HEK293 (cell line): Measurements from ENCODE around the gene THSD7B.

ENCODE experiments used
- MZF1 ChIP-seq: fragments of 450-650 bp; formaldehyde crosslinking; IDR thresholded peaks from 2 replicates; pipeline ENCODE4 v1.5.1; 2017; ENCODE audit warnings: missing biosample characterization, missing genetic modification characterization, borderline replicate concordance
- ZNF274 ChIP-seq, 2 experiments: fragments of 200-500 bp in 1 of 2; fragments of 450-650 bp in 1 of 2; sonication (Bioruptor generic) in 1 of 2; formaldehyde crosslinking in 1 of 2; IDR thresholded peaks; 2 replicates each; pipeline versions ENCODE4 v1.5.1 to v1.6.1; 2014 to 2016; ENCODE audit warnings: borderline replicate concordance in 1 of 2, inconsistent platforms in 1 of 2, low read length in 1 of 2, missing biosample characterization in 1 of 2, missing genetic modification characterization in 1 of 2
- ZNF302 ChIP-seq: fragments of 450-650 bp; formaldehyde crosslinking; IDR thresholded peaks from 2 replicates; pipeline ENCODE4 v1.5.1; 2016; ENCODE audit warnings: missing biosample characterization, missing genetic modification characterization, low read depth
- TF ChIP-seq, protein P1 (sequence below): fragments of 450-650 bp; formaldehyde crosslinking; IDR thresholded peaks from 2 replicates; pipeline ENCODE4 v1.5.1; 2016; ENCODE audit warnings: missing biosample characterization, missing genetic modification characterization
- TF ChIP-seq, protein P2 (sequence below): fragments of 450-650 bp; formaldehyde crosslinking; IDR thresholded peaks from 2 replicates; pipeline ENCODE4 v1.5.1; 2016; ENCODE audit warnings: missing biosample characterization, missing genetic modification characterization
- TF ChIP-seq, protein P3 (sequence below): fragments of 450-650 bp; formaldehyde crosslinking; IDR thresholded peaks from 2 replicates; pipeline ENCODE4 v1.5.1; 2016; ENCODE audit warnings: missing biosample characterization, missing genetic modification characterization, borderline replicate concordance
- TF ChIP-seq, protein P4 (sequence below): IDR thresholded peaks from 2 replicates; pipeline ENCODE4 v1.6.1; 2011; ENCODE audit warnings: mild to moderate bottlenecking, low read depth, low read length, borderline replicate concordance
- TF ChIP-seq, protein P5 (sequence below): fragments of 450-650 bp; formaldehyde crosslinking; IDR thresholded peaks from 2 replicates; pipeline ENCODE4 v1.5.1; 2016; ENCODE audit warnings: missing biosample characterization, missing genetic modification characterization, borderline replicate concordance
- TF ChIP-seq, protein P6 (sequence below): fragments of 450-650 bp; formaldehyde crosslinking; IDR thresholded peaks from 2 replicates; pipeline ENCODE4 v1.5.1; 2016; ENCODE audit warnings: missing biosample characterization, missing genetic modification characterization

DNA sequence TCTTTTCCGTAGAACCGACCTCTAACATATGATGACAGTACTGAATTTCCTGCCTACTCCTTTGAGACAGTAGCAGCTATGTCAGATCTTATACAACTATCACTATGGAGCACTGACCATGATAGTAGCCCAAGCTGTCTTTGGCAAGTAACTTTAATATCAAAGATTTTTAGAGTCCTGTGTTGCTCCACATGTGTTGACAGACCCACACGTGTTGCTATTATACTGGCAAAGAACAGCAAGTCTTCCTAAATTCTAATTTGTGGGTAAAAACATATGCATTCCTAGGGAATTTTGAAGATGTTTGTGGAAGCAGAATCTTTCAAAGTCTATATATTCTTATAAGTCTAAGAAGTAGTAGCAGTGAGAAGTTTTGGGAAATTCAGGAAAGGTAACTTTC, 953.4 kb downstream of the THSD7B start:
- TF ChIP-seq, protein P1, sequence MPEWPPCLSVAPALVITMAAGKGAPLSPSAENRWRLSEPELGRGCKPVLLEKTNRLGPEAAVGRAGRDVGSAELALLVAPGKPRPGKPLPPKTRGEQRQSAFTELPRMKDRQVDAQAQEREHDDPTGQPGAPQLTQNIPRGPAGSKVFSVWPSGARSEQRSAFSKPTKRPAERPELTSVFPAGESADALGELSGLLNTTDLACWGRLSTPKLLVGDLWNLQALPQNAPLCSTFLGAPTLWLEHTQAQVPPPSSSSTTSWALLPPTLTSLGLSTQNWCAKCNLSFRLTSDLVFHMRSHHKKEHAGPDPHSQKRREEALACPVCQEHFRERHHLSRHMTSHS (tag by site-specific recombination), result no peak
- no peak for TF ChIP-seq MZF1 (tag by site-specific recombination)
- TF ChIP-seq, protein P2, sequence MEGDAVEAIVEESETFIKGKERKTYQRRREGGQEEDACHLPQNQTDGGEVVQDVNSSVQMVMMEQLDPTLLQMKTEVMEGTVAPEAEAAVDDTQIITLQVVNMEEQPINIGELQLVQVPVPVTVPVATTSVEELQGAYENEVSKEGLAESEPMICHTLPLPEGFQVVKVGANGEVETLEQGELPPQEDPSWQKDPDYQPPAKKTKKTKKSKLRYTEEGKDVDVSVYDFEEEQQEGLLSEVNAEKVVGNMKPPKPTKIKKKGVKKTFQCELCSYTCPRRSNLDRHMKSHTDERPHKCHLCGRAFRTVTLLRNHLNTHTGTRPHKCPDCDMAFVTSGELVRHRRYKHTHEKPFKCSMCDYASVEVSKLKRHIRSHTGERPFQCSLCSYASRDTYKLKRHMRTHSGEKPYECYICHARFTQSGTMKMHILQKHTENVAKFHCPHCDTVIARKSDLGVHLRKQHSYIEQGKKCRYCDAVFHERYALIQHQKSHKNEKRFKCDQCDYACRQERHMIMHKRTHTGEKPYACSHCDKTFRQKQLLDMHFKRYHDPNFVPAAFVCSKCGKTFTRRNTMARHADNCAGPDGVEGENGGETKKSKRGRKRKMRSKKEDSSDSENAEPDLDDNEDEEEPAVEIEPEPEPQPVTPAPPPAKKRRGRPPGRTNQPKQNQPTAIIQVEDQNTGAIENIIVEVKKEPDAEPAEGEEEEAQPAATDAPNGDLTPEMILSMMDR (tag by site-specific recombination), result no peak
- TF ChIP-seq, protein P3, sequence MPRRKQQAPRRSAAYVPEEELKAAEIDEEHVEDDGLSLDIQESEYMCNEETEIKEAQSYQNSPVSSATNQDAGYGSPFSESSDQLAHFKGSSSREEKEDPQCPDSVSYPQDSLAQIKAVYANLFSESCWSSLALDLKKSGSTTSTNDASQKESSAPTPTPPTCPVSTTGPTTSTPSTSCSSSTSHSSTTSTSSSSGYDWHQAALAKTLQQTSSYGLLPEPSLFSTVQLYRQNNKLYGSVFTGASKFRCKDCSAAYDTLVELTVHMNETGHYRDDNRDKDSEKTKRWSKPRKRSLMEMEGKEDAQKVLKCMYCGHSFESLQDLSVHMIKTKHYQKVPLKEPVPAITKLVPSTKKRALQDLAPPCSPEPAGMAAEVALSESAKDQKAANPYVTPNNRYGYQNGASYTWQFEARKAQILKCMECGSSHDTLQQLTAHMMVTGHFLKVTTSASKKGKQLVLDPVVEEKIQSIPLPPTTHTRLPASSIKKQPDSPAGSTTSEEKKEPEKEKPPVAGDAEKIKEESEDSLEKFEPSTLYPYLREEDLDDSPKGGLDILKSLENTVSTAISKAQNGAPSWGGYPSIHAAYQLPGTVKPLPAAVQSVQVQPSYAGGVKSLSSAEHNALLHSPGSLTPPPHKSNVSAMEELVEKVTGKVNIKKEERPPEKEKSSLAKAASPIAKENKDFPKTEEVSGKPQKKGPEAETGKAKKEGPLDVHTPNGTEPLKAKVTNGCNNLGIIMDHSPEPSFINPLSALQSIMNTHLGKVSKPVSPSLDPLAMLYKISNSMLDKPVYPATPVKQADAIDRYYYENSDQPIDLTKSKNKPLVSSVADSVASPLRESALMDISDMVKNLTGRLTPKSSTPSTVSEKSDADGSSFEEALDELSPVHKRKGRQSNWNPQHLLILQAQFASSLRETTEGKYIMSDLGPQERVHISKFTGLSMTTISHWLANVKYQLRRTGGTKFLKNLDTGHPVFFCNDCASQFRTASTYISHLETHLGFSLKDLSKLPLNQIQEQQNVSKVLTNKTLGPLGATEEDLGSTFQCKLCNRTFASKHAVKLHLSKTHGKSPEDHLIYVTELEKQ (tag by site-specific recombination), result no peak
- TF ChIP-seq, protein P4, sequence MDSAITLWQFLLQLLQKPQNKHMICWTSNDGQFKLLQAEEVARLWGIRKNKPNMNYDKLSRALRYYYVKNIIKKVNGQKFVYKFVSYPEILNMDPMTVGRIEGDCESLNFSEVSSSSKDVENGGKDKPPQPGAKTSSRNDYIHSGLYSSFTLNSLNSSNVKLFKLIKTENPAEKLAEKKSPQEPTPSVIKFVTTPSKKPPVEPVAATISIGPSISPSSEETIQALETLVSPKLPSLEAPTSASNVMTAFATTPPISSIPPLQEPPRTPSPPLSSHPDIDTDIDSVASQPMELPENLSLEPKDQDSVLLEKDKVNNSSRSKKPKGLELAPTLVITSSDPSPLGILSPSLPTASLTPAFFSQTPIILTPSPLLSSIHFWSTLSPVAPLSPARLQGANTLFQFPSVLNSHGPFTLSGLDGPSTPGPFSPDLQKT, result no peak
- no peak for TF ChIP-seq ZNF274 (IDR thresholded peaks at IDR 0.05; ENCODE audit: low read length)
- TF ChIP-seq ZNF274 (tag by site-specific recombination; IDR thresholded peaks at IDR 0.05; ENCODE audit: borderline replicate concordance), result no peak
- TF ChIP-seq, protein P5, sequence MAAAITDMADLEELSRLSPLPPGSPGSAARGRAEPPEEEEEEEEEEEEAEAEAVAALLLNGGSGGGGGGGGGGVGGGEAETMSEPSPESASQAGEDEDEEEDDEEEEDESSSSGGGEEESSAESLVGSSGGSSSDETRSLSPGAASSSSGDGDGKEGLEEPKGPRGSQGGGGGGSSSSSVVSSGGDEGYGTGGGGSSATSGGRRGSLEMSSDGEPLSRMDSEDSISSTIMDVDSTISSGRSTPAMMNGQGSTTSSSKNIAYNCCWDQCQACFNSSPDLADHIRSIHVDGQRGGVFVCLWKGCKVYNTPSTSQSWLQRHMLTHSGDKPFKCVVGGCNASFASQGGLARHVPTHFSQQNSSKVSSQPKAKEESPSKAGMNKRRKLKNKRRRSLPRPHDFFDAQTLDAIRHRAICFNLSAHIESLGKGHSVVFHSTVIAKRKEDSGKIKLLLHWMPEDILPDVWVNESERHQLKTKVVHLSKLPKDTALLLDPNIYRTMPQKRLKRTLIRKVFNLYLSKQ (tag by site-specific recombination), result no peak
- TF ChIP-seq ZNF302 (tag by site-specific recombination), result no peak
- TF ChIP-seq, protein P6, sequence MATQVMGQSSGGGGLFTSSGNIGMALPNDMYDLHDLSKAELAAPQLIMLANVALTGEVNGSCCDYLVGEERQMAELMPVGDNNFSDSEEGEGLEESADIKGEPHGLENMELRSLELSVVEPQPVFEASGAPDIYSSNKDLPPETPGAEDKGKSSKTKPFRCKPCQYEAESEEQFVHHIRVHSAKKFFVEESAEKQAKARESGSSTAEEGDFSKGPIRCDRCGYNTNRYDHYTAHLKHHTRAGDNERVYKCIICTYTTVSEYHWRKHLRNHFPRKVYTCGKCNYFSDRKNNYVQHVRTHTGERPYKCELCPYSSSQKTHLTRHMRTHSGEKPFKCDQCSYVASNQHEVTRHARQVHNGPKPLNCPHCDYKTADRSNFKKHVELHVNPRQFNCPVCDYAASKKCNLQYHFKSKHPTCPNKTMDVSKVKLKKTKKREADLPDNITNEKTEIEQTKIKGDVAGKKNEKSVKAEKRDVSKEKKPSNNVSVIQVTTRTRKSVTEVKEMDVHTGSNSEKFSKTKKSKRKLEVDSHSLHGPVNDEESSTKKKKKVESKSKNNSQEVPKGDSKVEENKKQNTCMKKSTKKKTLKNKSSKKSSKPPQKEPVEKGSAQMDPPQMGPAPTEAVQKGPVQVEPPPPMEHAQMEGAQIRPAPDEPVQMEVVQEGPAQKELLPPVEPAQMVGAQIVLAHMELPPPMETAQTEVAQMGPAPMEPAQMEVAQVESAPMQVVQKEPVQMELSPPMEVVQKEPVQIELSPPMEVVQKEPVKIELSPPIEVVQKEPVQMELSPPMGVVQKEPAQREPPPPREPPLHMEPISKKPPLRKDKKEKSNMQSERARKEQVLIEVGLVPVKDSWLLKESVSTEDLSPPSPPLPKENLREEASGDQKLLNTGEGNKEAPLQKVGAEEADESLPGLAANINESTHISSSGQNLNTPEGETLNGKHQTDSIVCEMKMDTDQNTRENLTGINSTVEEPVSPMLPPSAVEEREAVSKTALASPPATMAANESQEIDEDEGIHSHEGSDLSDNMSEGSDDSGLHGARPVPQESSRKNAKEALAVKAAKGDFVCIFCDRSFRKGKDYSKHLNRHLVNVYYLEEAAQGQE (tag by site-specific recombination), result no peak
